Trophoblast cell (in vitro differentiated cells and primary cell): ENCODE results near the gene EVC.

Source experiments
- DNase-seq, 2 donors: peaks; one replicate each; pipeline ENCODE4 v3.0.0-alpha.2; 2016
- H2AFZ ChIP-seq: 2 replicates; pipeline ENCODE4 v1.6.1; 2013; ENCODE audit warnings: low read length, moderate library complexity, mild to moderate bottlenecking; ENCODE audit not compliant: insufficient read depth, poor library complexity
- H2AK5ac ChIP-seq: 2 replicates; pipeline ENCODE4 v1.6.1; 2013; ENCODE audit warnings: mild to moderate bottlenecking, low read length
- H2BK120ac ChIP-seq: 2 replicates; pipeline ENCODE4 v1.6.1; 2013; ENCODE audit warnings: low read length, mild to moderate bottlenecking, moderate library complexity; ENCODE audit not compliant: insufficient read depth, poor library complexity
- H2BK12ac ChIP-seq: 2 replicates; pipeline ENCODE4 v1.6.1; 2013; ENCODE audit warnings: mild to moderate bottlenecking, low read length, moderate library complexity
- H2BK5ac ChIP-seq: 2 replicates; pipeline ENCODE4 v1.6.1; 2013; ENCODE audit warnings: low read length, low read depth, moderate library complexity, mild to moderate bottlenecking; ENCODE audit not compliant: poor library complexity
- H3K14ac ChIP-seq: 2 replicates; pipeline ENCODE4 v1.6.1; 2013; ENCODE audit warnings: mild to moderate bottlenecking, low read length
- H3K18ac ChIP-seq: 2 replicates; pipeline ENCODE4 v1.6.1; 2013; ENCODE audit warnings: mild to moderate bottlenecking, low read length
- H3K23ac ChIP-seq: 2 replicates; pipeline ENCODE4 v1.6.1; 2013; ENCODE audit warnings: low read length
- H3K27ac ChIP-seq: 2 replicates; pipeline ENCODE4 v1.5.1; 2013; ENCODE audit warnings: low read depth, mild to moderate bottlenecking, inconsistent platforms, low read length, moderate library complexity
- H3K27me3 ChIP-seq: 2 replicates; pipeline ENCODE4 v1.6.1; 2013; ENCODE audit warnings: inconsistent platforms, mild to moderate bottlenecking, low read length, moderate library complexity; ENCODE audit not compliant: insufficient read depth
- H3K36me3 ChIP-seq, 2 experiments: 1 replicate in 1 of 2; 2 replicates in 1 of 2; pipeline ENCODE4 v1.6.1; 2013; ENCODE audit warnings: low read length in 2 of 2, mild to moderate bottlenecking in 2 of 2, moderate library complexity in 1 of 2; ENCODE audit not compliant: insufficient read depth in 2 of 2, control insufficient read depth in 1 of 2
- H3K4ac ChIP-seq: 2 replicates; pipeline ENCODE4 v1.6.1; 2013; ENCODE audit warnings: low read depth, mild to moderate bottlenecking, low read length, moderate library complexity
- H3K4me1 ChIP-seq, 2 experiments: 1 replicate in 1 of 2; 2 replicates in 1 of 2; pipeline ENCODE4 v1.6.1; 2013; ENCODE audit warnings: low read length in 2 of 2, mild to moderate bottlenecking in 2 of 2, moderate library complexity in 1 of 2; ENCODE audit not compliant: insufficient read depth in 2 of 2, control insufficient read depth in 1 of 2
- H3K4me2 ChIP-seq: 2 replicates; pipeline ENCODE4 v1.6.1; 2013; ENCODE audit warnings: inconsistent platforms, mild to moderate bottlenecking, low read length, moderate library complexity
- H3K4me3 ChIP-seq: 2 replicates; pipeline ENCODE4 v1.5.1; 2013; ENCODE audit warnings: mild to moderate bottlenecking, low read depth, low read length, inconsistent platforms
- H3K79me1 ChIP-seq: one replicate; pipeline ENCODE4 v1.6.1; 2013; ENCODE audit warnings: low read length
- H3K79me2 ChIP-seq: 2 replicates; pipeline ENCODE4 v1.6.1; 2013; ENCODE audit warnings: low read length, mild to moderate bottlenecking; ENCODE audit not compliant: control insufficient read depth, insufficient read depth, poor library complexity
- H3K9ac ChIP-seq: 2 replicates; pipeline ENCODE4 v1.6.1; 2013; ENCODE audit warnings: mild to moderate bottlenecking, low read length
- H3K9me3 ChIP-seq: 2 replicates; pipeline ENCODE4 v1.6.1; 2013; ENCODE audit warnings: low read depth, mild to moderate bottlenecking, control low read depth, inconsistent platforms, low read length; ENCODE audit not compliant: insufficient read depth
- H4K12ac ChIP-seq: 2 replicates; pipeline ENCODE4 v1.6.1; 2013; ENCODE audit warnings: low read depth, mild to moderate bottlenecking, low read length, moderate library complexity
- H4K8ac ChIP-seq: 2 replicates; pipeline ENCODE4 v1.6.1; 2013; ENCODE audit warnings: low read depth, mild to moderate bottlenecking, low read length, moderate library complexity
- H4K91ac ChIP-seq: one replicate; pipeline ENCODE4 v1.6.1; 2013; ENCODE audit warnings: low read depth, mild to moderate bottlenecking, low read length, moderate library complexity
- WGBS: extraction: QIAGEN DNeasy Blood & Tissue Kit; methylation state at CpG from one replicate; pipeline ENCODE4 v1.1.7; 2013; ENCODE audit warnings: missing lambda C conversion rate; ENCODE audit not compliant: insufficient read length, insufficient coverage; ENCODE audit errors: extremely low coverage; 5-methylcytosine and 5-hydroxymethylcytosine counted together

EVC gene

DNA sequence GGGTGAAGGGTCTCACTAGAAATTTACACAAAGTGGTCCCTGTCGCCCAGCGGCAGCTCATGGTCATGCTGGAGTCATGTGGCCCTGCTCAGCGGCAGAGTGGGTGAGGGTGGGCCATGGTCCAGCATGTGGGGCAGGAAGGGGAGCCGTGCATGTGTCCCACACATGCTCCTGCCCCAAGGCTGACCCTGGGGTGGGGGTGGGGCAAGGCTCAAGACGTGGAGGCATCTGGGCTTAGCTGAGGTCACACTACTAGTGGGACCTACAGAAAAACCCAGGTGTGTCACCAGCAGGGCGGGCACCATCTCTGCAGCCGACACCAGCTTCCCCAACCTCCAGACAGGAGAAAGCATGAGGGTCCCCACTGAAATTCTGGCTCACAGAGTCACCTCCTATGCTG is 42.4 kb downstream of the EVC start:
- no peak overlapping the region for H3K4ac ChIP-seq
- H2AFZ ChIP-seq = no peak overlapping the region

DNA sequence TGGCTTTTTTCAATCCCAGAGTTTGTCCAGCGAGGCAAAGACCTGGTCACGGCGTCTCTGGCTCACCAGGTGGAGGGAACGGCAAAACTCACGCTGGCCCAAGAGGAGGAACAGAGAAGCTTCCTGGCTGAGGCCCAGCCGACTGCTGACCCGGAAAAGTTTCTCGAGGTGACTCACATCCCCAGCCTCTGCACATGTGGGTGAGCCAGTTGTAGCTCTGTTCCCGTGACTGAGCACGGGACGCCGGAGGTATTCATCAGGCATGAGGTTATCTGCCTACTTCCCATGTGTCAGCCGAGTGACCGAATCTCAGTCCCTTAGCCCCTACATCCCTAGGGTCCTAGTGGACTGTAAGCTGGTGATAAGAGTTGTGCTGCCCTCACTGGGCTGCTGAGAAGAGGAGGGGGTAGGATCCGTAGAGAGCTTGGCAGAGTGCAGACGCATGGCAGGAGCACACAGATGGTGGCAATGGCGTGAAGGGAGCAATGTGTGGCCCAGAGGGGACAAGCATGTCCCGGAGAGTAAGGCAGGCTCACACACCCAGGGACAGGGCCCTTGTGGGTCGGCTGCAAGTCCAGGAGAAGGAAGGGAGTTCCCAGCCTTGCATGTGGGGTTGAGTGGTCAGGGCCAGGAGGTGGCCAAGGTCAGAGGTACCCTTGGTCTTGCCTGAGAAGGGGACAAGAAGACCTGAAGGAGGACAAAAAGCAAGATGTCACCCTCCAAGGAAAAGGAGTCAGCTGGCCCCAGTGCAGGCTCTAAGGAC is 42.9 kb downstream of the EVC start:
- H3K23ac ChIP-seq = no peak overlapping the region
- no peaks in the 10 kb centered on the region for H3K79me2 ChIP-seq
- H3K9ac ChIP-seq = no peak overlapping the region
- no peaks in the 10 kb centered on the region for H3K79me1 ChIP-seq
- no peak overlapping the region for H3K4ac ChIP-seq
- no peak overlapping the region for H3K14ac ChIP-seq
- no peak overlapping the region for H4K91ac ChIP-seq
- H2BK5ac ChIP-seq = no peak overlapping the region
- H2AK5ac ChIP-seq = no peak overlapping the region
- H4K12ac ChIP-seq = no peak overlapping the region
- no peak overlapping the region for H2BK120ac ChIP-seq
- H3K9me3 ChIP-seq = peaks cover 4% of the 10 kb centered on the region
- no peak overlapping the region for H2AFZ ChIP-seq
- H3K27ac ChIP-seq = no peak overlapping the region
- no peaks in the 10 kb centered on the region for H3K4me1 ChIP-seq
- no peak overlapping the region for H4K8ac ChIP-seq
- H3K4me3 ChIP-seq = no peak overlapping the region
- peaks cover 43 to 48% of the 10 kb centered on the region in 2 experiments for H3K36me3 ChIP-seq
- no CpG with 5 or more reads among the region's 19 CpGs for WGBS
- H2BK12ac ChIP-seq = no peak overlapping the region
- no peak overlapping the region for H3K4me2 ChIP-seq
- DNase-seq = peak; percentile 70 to 82
- no peak overlapping the region for H3K18ac ChIP-seq
- no peaks in the 10 kb centered on the region for H3K27me3 ChIP-seq

More for the DNA sequence above, 42.4 kb downstream of the EVC start:
- WGBS = no CpG with 5 or more reads among the region's 7 CpGs
- no peak overlapping the region for H3K27ac ChIP-seq
- no peaks in the 10 kb centered on the region for H3K79me1 ChIP-seq
- H2BK5ac ChIP-seq = no peak overlapping the region
- H3K4me3 ChIP-seq = no peak overlapping the region
- H3K18ac ChIP-seq = no peak overlapping the region
- no peak overlapping the region for H3K23ac ChIP-seq
- no peak overlapping the region for H3K9ac ChIP-seq
- no peak overlapping the region for H2BK12ac ChIP-seq
- H3K14ac ChIP-seq = no peak overlapping the region
- no peak overlapping the region for H2AK5ac ChIP-seq
- DNase-seq = no peak
- H3K79me2 ChIP-seq = no peaks in the 10 kb centered on the region
- H3K4me1 ChIP-seq = no peaks in the 10 kb centered on the region
- H2BK120ac ChIP-seq = no peak overlapping the region
- peaks cover 4% of the 10 kb centered on the region for H3K9me3 ChIP-seq
- H3K27me3 ChIP-seq = no peaks in the 10 kb centered on the region
- peaks cover 47 to 48% of the 10 kb centered on the region in 2 experiments for H3K36me3 ChIP-seq
- no peak overlapping the region for H4K8ac ChIP-seq
- H4K91ac ChIP-seq = no peak overlapping the region
- H3K4me2 ChIP-seq = no peak overlapping the region
- no peak overlapping the region for H4K12ac ChIP-seq

DNA sequence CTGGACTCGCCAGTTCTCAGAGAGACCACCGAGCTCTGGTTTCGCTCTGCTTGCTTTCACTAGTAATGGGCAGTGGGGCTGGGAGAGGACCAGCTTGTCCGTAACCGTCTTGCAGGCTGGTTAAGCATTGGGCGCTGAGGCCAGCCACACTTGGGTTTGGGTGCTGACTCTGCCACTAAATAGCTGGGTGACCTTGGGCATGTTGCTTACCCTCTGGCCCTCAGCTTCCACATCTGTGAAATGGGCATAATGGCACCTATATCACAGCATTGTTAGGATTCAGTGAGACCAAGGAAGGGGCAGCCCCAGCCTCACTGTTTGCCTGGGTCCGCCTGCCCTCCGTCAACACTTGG is 43.5 kb downstream of the EVC start:
- no peak overlapping the region for H3K23ac ChIP-seq
- no peak overlapping the region for H4K91ac ChIP-seq
- no peak overlapping the region for H3K4me3 ChIP-seq
- no peak overlapping the region for H3K4ac ChIP-seq
- H2BK12ac ChIP-seq = no peak overlapping the region
- no peak overlapping the region for H3K4me2 ChIP-seq
- no peak for DNase-seq
- no peak overlapping the region for H3K18ac ChIP-seq
- no CpG with 5 or more reads among the region's 8 CpGs for WGBS
- H3K27ac ChIP-seq = no peak overlapping the region
- H3K79me2 ChIP-seq = no peaks in the 10 kb centered on the region
- H3K36me3 ChIP-seq = peaks cover 41 to 46% of the 10 kb centered on the region in 2 experiments
- H4K12ac ChIP-seq = no peak overlapping the region
- H3K4me1 ChIP-seq = no peaks in the 10 kb centered on the region
- H2BK5ac ChIP-seq = no peak overlapping the region
- no peaks in the 10 kb centered on the region for H3K79me1 ChIP-seq
- H3K9ac ChIP-seq = no peak overlapping the region
- H2AK5ac ChIP-seq = no peak overlapping the region
- no peak overlapping the region for H4K8ac ChIP-seq
- H2BK120ac ChIP-seq = no peak overlapping the region
- no peak overlapping the region for H3K14ac ChIP-seq
- H3K27me3 ChIP-seq = no peaks in the 10 kb centered on the region
- H2AFZ ChIP-seq = no peak overlapping the region
- peaks cover 4% of the 10 kb centered on the region for H3K9me3 ChIP-seq

DNA sequence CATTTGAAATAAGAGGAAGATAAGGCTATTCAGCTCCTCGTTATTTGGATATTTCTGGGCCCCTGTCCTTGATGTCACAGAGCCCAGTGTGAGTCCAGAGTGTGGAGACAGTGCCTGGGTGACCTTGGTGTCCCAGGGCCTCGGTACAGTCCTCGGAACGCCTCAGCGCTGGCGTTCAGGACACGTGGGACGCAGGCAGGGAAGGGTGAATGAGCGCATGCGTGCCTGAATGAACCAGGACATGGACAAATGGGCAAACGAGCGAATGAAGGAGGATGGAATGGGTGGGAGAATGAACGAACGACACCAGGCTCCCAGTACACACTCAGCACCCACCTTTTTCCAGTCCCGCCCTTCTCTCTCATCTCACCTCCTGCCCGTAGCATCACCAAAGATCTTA is 44.2 kb downstream of the EVC start:
- H2AK5ac ChIP-seq = no peak overlapping the region
- H4K8ac ChIP-seq = no peak overlapping the region
- H3K23ac ChIP-seq = no peak overlapping the region
- H3K4me2 ChIP-seq = no peak overlapping the region
- H3K9ac ChIP-seq = no peak overlapping the region
- no peak overlapping the region for H2AFZ ChIP-seq
- no peak overlapping the region for H3K4me3 ChIP-seq
- no peaks in the 10 kb centered on the region for H3K27me3 ChIP-seq
- no peak overlapping the region for H2BK12ac ChIP-seq
- peaks cover 4% of the 10 kb centered on the region for H3K9me3 ChIP-seq
- H3K36me3 ChIP-seq = peaks cover 38 to 43% of the 10 kb centered on the region in 2 experiments
- no peaks in the 10 kb centered on the region for H3K79me1 ChIP-seq
- H3K27ac ChIP-seq = no peak overlapping the region
- no CpG with 5 or more reads among the region's 16 CpGs for WGBS
- DNase-seq = no peak
- H3K4me1 ChIP-seq = no peaks in the 10 kb centered on the region
- H2BK5ac ChIP-seq = no peak overlapping the region
- no peak overlapping the region for H3K14ac ChIP-seq
- no peaks in the 10 kb centered on the region for H3K79me2 ChIP-seq
- no peak overlapping the region for H4K91ac ChIP-seq
- no peak overlapping the region for H4K12ac ChIP-seq
- H3K4ac ChIP-seq = no peak overlapping the region
- no peak overlapping the region for H2BK120ac ChIP-seq
- no peak overlapping the region for H3K18ac ChIP-seq
